ENCODE results near the gene WDR31. TPM values are rescaled to one million over a fixed set of nuclear protein-coding genes. Genes with fewer than 3 reads are reported as not detected.

WDR31 gene
- total RNA-seq, 6 experiments from 2014 or later: 0.81 to 3.5 (median 1.7) TPM

DNA sequence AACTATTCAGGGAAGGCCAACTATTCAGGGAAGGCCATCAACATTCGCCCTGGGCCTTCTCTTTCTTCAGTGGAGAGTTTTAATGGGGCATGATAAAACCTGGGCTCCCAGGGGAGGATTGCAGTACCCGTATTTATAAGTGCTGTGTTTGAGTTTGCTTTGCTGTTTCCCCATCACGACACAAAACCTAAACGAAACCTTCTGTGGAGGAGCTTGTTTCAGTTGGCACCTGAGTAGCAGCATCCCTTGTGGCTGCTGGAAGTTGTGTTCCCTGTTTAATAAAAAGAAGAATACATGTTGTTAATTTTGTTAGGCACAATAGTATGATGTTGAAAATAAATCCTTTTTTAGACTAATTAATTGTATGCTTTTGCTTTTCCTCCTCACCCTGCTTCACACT is 8.3 kb downstream of the WDR31 start:
- Histone ChIP-seq H3K36me3 (no peaks in the 10 kb centered on the region), H3K27me3 (no peaks in the 10 kb centered on the region), H3K9me3 (no peaks in the 10 kb centered on the region), H3K4me1 (no peaks in the 10 kb centered on the region), H3K27ac (no peak overlapping the region), H3K4me3 (no peak overlapping the region)
- no peak for TF ChIP-seq POLR2A (IDR thresholded peaks at IDR 0.05)
- TF ChIP-seq, protein P1, sequence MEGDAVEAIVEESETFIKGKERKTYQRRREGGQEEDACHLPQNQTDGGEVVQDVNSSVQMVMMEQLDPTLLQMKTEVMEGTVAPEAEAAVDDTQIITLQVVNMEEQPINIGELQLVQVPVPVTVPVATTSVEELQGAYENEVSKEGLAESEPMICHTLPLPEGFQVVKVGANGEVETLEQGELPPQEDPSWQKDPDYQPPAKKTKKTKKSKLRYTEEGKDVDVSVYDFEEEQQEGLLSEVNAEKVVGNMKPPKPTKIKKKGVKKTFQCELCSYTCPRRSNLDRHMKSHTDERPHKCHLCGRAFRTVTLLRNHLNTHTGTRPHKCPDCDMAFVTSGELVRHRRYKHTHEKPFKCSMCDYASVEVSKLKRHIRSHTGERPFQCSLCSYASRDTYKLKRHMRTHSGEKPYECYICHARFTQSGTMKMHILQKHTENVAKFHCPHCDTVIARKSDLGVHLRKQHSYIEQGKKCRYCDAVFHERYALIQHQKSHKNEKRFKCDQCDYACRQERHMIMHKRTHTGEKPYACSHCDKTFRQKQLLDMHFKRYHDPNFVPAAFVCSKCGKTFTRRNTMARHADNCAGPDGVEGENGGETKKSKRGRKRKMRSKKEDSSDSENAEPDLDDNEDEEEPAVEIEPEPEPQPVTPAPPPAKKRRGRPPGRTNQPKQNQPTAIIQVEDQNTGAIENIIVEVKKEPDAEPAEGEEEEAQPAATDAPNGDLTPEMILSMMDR (IDR thresholded peaks at IDR 0.05): no peak
- no peak for DNase-seq
- WGBS (ENCODE audit: insufficient coverage, low coverage, low lambda C conversion rate, missing lambda C conversion rate): 68% methylated on average over 4 of the region's 4 CpGs
- ATAC-seq: no peak
- intact Hi-C loops (cut with DNase I): no loop called here

DNA sequence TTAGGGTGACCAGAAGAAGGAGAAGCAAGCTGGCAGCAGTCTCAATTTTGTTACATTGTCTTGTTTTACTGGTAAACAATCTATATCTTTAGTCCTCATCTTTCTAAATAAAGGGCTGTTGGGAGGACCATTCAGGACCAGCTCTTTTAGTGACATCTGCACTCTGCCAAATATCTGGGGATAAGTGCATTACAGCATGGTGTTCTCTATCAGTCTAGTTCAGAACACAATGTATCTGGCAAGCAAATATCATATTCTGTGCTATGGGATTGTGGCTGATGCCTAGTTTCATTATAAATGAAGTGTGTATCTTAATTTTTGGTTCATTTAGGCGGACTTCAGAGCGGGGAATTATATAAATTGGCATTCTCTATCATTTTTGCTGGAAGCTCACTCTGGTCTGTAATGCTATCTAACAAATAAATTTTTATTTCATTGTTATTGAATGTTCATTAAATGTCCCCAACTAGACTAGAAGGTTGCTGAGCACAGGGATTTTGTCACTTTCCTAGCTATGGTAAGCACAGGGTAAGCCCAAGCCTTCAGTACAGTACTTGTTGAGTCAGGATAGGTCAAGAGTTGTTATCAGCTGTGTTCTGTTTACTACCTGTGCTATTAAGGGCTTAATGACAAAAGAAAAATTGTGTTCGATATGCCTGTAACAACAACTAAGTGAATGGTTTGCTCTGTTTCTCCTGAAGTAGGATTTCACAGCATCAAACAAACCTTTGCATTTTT is 11.9 kb downstream of the WDR31 start:
- H3K27me3 ChIP-seq: no peaks in the 10 kb centered on the region
- intact Hi-C loops (cut with DNase I): no loop called here
- no peak for TF ChIP-seq POLR2A (IDR thresholded peaks at IDR 0.05)
- TF ChIP-seq, protein P1 (IDR thresholded peaks at IDR 0.05): no peak
- no peak overlapping the region for H3K27ac ChIP-seq
- ATAC-seq: no peak
- 92% methylated on average over 3 of the region's 3 CpGs for WGBS (ENCODE audit: insufficient coverage, low coverage, low lambda C conversion rate, missing lambda C conversion rate)
- H3K36me3 ChIP-seq: no peaks in the 10 kb centered on the region
- no peaks in the 10 kb centered on the region for H3K9me3 ChIP-seq
- H3K4me3 ChIP-seq: no peak overlapping the region
- H3K4me1 ChIP-seq: no peaks in the 10 kb centered on the region
- no peak for DNase-seq

DNA sequence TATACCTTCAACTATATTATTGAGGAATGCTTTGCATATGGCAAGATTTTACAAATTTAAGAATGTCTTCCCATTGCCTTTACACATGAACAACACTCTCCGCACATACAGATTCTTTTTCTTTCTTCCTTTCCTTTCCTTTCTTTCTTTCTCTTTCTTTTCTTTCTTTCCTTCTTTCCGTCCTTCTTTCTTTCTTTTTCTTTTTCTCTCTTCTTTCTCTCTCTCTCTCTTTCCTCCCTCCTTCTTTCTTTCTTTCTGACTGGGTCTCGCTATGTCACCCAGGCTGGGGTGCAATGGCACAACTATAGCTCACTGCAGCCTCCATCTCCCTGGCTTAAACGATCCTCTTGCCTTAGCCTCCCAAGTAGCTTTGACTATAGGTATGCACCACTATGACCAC is 13.8 kb downstream of the WDR31 start:
- Histone ChIP-seq H3K4me3 (no peak overlapping the region), H3K27ac (no peak overlapping the region), H3K9me3 (no peaks in the 10 kb centered on the region), H3K36me3 (no peaks in the 10 kb centered on the region), H3K4me1 (no peaks in the 10 kb centered on the region), H3K27me3 (no peaks in the 10 kb centered on the region)
- DNase-seq: no peak
- intact Hi-C loops (cut with DNase I): no loop called here
- TF ChIP-seq, protein P1 (IDR thresholded peaks at IDR 0.05): no peak
- no peak for TF ChIP-seq POLR2A (IDR thresholded peaks at IDR 0.05)
- ATAC-seq: no peak
- WGBS (ENCODE audit: insufficient coverage, low coverage, low lambda C conversion rate, missing lambda C conversion rate): 96% methylated on average over 4 of the region's 4 CpGs

DNA sequence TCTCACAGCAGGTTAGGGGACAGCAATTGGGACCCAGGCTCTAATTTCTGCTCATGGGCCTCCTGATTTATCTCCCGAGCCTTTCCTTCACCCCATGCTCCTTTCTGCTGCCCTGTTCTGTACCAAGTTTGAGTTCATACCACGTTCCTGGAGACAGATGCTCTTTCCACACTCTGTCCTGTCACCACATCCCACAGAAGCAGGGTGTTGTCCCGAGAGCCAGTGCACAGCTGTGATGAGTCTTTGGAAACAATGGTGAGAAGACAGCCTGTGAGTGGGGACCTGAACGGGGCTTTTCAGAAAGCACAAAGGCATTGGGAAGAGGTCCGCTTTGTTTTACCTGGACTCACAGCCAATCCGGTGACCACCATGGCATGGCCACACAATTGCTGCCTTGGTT is 17.4 kb downstream of the WDR31 start:
- TF ChIP-seq, protein P1 (IDR thresholded peaks at IDR 0.05): no peak
- TF ChIP-seq POLR2A (IDR thresholded peaks at IDR 0.05): no peak
- no peaks in the 10 kb centered on the region for H3K36me3 ChIP-seq
- no peaks in the 10 kb centered on the region for H3K27me3 ChIP-seq
- ATAC-seq (no peak), DNase-seq (no peak)
- H3K4me1 ChIP-seq: no peaks in the 10 kb centered on the region
- 72% methylated on average over 4 of the region's 6 CpGs for WGBS (ENCODE audit: insufficient coverage, low coverage, low lambda C conversion rate, missing lambda C conversion rate)
- intact Hi-C loops (cut with DNase I): no loop called here
- no peak overlapping the region for H3K4me3 ChIP-seq
- no peak overlapping the region for H3K27ac ChIP-seq
- no peaks in the 10 kb centered on the region for H3K9me3 ChIP-seq
